ENCODE data around the gene FMNL2.

FMNL2 gene

GRCh38 chr2:152623775-152624174 lies 288.8 kb downstream of the FMNL2 start:
- no peak for DNase-seq

DNA sequence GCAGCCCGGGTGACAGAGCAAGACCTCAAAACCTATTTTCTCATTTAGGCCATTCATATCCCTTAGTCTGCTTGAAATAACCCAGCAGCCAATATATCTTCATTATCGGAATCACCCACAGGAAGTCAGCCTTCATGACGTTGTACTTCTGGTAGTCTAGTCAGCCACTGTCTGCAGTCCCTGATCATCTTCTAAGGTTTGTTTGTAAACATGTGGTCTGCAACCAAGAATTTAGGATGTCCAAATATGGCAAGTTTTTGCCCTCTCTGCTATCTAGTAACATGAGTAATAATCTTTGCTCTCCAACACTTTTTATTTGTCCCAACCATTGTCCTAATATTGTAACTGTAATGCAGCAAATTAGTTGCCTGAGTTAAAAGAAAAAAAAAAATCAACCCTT lies 289.8 kb downstream of the FMNL2 start:
- no peak for DNase-seq

DNA sequence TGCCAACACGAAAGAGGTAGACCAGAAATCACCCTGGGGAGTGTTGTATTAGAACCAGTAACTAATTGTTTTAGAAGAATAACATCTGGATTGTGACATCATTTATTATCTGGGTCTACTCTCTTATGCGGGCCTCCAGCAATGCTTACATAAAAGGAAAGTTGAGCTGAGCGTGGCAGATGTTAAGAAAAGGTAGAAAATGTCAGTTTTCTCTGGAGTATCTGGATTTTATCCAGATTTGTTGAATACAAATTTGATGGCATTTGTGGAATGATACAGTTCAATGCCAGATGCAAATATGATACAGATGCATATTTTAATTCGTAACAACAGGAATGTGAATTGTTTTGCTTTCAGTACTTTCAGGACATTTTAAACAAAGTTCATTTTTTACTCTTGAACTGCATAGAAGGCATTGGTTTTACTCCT lies 292.0 kb downstream of the FMNL2 start:
- no peak for DNase-seq

GRCh38 chr2:152627351-152627957 lies 292.5 kb downstream of the FMNL2 start:
- peak in 1 of 2 donors; percentile 76 for DNase-seq

DNA sequence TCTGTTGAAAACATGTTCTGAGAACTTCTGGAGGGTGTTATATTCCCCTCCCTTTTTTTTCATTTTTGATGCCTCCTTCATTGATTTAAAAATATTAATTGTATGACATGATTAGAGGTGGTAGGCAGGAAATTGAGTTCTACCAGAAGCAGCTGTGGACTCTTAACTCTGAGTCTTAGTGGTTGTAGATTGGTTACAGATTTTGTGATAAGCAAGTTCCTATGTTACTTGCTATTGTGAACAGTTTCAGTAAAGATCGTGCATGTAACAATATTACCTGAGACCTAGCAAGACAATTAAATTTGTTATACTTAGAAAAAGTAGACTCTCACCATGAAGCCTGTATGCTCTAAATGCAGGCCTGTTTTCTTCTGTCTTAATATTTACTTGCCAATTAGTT lies 294.2 kb downstream of the FMNL2 start:
- DNase-seq = no peak

- no peak for DNase-seq
These were observed 295.5 kb downstream of the FMNL2 start for GRCh38 chr2:152630466-152630865.

DNA sequence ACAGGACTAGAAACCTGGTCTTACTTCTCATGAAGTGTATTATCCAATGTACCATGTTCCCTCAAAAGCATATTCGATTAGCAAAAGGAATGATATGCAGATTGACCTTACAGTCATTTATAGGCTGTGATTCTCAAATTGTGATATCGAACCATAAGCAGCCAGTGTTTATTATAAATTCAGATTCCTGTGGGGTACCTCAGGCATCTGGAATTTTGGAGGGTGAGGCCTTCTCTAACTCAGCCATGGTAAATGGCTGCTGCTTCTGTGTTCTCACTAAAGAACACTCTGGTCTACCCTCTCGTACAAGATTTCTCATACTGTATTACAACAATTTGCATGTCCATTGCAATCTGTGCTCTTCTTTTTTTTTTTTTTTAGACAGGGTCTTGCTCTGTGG lies 297.8 kb downstream of the FMNL2 start:
- no peak for DNase-seq

- DNase-seq = peak; percentile 33 to 44
These were observed 300.8 kb downstream of the FMNL2 start for GRCh38 chr2:152635635-152636298.

GRCh38 chr2:152637251-152637650 lies 302.3 kb downstream of the FMNL2 start:
- no peak for DNase-seq

DNA sequence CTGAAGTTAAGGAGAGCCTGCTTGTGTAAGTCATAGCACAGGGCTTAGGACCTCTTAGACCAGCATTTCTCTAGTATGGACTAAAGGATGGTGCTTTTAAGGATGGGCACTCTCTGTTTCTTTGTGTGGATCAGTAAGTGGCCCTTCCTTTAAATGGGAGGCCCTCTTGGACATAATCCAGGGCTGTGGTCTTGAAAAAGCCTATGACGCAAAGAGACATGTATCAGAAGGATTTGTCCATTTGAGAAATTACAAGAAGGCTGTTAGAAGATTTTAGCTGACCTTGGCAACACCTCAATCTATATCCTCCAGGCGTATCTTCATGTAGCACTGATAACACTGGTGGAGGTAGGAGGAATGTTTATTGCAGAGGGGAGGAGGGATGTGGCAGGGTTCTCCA lies 303.1 kb downstream of the FMNL2 start:
- DNase-seq = no peak

DNA sequence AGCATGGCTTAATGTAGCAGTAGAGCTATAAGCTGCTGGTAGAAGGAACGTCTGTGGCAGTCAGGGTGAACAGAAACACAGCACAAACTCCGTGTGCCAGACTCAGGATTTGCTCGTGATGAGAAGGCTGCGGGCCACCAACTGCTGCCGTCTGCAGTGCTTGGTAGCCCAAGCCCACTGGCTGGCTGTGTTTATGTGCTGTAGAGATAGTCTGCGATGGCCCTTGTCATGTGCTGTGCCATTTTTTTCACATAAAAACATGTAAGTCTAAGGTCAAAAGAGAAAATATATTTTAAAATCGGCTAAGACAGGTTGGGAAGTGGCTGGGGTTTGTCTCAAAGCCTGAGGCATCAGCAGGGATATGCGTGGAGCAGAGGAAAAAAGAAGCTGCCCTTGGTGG lies 303.6 kb downstream of the FMNL2 start:
- no peak for DNase-seq

- no peak for DNase-seq
These were observed 309.4 kb downstream of the FMNL2 start for GRCh38 chr2:152644189-152644873.

GRCh38 chr2:152646264-152646663 lies 311.3 kb downstream of the FMNL2 start:
- no peak for DNase-seq

DNA sequence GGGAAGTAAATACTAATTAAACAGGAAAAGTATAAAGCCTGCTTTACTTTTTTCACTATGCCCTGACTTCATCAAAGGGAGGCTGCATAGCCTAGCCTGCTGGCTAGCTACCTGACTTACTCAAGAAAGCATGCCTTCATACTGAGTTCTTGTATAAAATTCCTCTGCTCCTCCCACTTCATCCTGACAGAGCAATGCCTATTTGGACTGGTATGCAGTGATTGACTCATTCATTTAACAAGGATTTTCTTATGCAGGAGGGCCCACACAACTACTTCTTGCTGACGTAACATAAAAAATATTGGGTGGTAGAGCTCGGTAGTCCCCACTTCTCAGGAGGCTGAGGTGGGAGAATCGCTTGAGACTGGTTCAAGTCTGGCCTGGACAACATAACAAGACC lies 311.8 kb downstream of the FMNL2 start:
- DNase-seq = no peak

- DNase-seq = peak in 1 of 2 donors; percentile 20
These were observed 312.6 kb downstream of the FMNL2 start for GRCh38 chr2:152647552-152647951.

- DNase-seq = peak in 1 of 2 donors; percentile 29
These were observed 313.4 kb downstream of the FMNL2 start for GRCh38 chr2:152648336-152648735.

- DNase-seq = no peak
These were observed 315.0 kb downstream of the FMNL2 start for GRCh38 chr2:152649997-152650396.

DNA sequence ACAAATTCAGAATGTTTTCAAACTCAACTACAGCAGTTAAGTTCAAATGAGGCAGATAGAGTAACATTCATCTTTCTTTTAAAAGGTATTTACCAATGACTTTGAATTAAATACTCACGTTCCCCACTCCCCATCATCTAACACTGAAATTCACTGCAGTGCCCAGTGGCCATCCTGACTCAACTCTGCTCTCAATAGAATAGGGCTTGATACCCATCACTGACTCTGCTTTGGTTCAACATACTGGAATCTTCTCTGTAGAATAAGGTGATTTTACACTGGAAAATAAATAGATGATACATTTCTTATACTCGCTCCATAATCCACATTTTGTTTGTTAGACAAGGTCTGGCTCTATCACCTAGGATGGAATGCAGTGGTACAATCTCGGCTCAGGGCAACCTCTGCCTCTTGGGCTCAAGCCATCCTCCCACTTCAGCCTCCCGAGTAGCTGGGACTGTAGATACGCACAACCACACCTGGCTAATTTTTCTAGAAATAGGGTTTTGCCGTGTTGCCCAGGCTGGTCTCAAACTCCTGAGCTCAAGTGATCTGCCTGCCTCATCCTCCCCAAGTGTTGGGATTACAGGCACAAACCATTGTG lies 315.9 kb downstream of the FMNL2 start:
- DNase-seq = no peak

DNA sequence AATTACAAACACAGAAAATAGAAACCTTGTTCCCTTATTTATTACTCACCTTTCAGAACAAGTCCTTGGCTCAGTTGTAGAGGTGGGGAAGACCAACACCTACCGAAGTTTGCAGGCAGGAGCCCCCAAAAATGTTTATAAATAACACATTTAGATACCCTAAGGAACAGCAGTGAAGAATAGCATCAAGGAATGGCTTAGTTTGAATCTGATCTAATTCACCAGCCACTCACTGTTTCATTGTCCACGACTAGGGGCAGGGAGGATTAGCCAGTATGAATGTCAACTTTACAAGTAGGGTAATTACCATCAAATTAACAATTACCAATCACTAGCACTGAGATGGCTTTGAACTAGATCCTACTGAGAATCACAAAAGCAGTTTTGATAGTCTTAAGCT lies 316.9 kb downstream of the FMNL2 start:
- DNase-seq = no peak

DNA sequence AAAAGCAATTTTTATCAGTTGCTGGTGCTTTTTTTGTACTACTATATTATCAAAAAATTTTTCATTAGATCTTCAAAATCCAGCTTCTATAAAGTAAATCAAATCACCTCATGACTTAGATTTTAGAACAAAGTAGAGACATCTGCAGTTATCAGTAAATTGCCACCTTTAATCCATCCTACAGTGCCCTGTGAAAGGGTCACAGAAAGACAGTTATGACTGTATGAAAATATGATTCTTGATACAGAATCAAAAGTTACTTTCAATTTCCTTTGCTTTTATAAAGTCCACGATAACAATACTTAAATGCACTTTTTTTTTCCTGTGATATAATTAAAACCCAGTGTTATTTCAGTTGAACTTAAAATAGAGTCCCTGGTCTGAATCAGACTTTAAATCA lies 320.9 kb downstream of the FMNL2 start:
- no peak for DNase-seq

- no peak for DNase-seq
These were observed 322.1 kb downstream of the FMNL2 start for GRCh38 chr2:152657043-152657442.

DNA sequence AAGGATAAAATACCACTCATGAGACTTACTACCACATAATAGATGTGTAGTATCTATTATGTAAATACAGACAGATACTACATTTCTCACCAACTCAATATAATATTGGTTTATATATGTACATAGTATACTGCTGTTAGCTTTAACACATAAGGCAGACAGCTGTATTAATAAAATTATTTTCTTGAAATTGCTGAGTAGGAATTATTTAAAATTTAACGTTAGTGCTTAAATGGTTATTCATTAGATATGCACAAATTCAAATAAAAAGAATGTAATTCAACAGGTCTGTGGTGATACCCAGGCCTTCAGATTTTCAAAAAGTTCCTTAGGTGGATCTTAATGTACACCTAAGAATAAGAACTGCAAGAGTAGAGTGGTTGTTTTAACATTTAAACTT lies 323.2 kb downstream of the FMNL2 start:
- no peak for DNase-seq

- DNase-seq = no peak
These were observed 326.1 kb downstream of the FMNL2 start for GRCh38 chr2:152661076-152661475.

- no peak for DNase-seq
These were observed 329.8 kb downstream of the FMNL2 start for GRCh38 chr2:152664725-152665124.

Measured in hippocampal formation (tissue), 2 donors.